GM06990 (cell line): ENCODE data around the gene THAP10.

Experiments used
- DNase-seq: peaks from one replicate; pipeline ENCODE4 v3.0.0-alpha.2; 2011; ENCODE audit not compliant: insufficient read length; ENCODE audit errors: extremely low read depth
- H3K27me3 ChIP-seq: replicated peaks from 2 replicates; pipeline ENCODE4 v1.6.0; 2011; ENCODE audit warnings: low read length; ENCODE audit not compliant: control insufficient read depth, insufficient read depth
- H3K36me3 ChIP-seq: 2 replicates; pipeline ENCODE4 v1.5.1; 2011; ENCODE audit warnings: low read length; ENCODE audit not compliant: control insufficient read depth, insufficient read depth
- H3K4me3 ChIP-seq: replicated peaks from 2 replicates; pipeline ENCODE4 v1.5.1; 2011; ENCODE audit warnings: low read depth, mild to moderate bottlenecking, control low read depth, low read length
- TF ChIP-seq, protein P1 (sequence below): IDR thresholded peaks from 2 replicates; pipeline ENCODE4 v1.5.1; 2011; ENCODE audit warnings: low read length, control low read depth, mild to moderate bottlenecking, inconsistent platforms; ENCODE audit not compliant: insufficient read depth, poor library complexity, severe bottlenecking

The THAP10 gene

DNA sequence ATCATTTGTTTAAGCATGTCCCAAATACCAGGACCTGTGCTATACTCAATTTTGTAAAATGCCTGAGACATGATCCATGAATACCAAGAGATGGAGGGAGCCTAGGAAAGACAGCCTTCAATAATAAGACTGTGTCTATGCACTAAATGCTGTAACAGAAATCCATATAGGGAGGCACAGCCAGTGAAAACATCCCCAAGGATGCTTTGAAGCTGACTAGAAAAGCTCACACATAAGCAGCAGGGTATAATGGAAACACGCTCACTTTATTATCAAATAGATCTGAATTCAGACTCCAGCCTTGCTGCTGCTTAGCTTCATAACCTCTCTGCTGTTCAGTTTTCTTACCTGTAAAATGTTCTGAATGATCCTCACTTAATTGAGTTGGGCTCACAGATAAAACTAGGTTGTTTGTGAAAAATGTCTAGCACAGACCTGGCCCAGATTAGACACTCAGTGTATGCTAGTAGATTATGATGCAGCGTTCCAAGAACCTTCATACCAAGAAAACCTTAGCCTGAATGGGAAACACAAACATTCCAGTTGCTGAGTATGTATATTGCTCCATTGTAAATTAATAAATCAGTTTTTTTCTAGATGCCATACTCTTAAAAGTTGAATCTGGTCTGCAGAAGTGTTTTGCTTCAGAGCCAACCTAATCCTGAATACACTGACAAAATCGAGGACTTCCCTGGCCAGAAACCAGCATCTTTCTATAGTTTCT is 34.5 kb downstream of the THAP10 start:
- no peak overlapping the region for H3K4me3 ChIP-seq
- no peak for DNase-seq
- H3K36me3 ChIP-seq, result no peaks in the 10 kb centered on the region
- H3K27me3 ChIP-seq, result no peaks in the 10 kb centered on the region
- TF ChIP-seq, protein P1, sequence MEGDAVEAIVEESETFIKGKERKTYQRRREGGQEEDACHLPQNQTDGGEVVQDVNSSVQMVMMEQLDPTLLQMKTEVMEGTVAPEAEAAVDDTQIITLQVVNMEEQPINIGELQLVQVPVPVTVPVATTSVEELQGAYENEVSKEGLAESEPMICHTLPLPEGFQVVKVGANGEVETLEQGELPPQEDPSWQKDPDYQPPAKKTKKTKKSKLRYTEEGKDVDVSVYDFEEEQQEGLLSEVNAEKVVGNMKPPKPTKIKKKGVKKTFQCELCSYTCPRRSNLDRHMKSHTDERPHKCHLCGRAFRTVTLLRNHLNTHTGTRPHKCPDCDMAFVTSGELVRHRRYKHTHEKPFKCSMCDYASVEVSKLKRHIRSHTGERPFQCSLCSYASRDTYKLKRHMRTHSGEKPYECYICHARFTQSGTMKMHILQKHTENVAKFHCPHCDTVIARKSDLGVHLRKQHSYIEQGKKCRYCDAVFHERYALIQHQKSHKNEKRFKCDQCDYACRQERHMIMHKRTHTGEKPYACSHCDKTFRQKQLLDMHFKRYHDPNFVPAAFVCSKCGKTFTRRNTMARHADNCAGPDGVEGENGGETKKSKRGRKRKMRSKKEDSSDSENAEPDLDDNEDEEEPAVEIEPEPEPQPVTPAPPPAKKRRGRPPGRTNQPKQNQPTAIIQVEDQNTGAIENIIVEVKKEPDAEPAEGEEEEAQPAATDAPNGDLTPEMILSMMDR, result no peak

DNA sequence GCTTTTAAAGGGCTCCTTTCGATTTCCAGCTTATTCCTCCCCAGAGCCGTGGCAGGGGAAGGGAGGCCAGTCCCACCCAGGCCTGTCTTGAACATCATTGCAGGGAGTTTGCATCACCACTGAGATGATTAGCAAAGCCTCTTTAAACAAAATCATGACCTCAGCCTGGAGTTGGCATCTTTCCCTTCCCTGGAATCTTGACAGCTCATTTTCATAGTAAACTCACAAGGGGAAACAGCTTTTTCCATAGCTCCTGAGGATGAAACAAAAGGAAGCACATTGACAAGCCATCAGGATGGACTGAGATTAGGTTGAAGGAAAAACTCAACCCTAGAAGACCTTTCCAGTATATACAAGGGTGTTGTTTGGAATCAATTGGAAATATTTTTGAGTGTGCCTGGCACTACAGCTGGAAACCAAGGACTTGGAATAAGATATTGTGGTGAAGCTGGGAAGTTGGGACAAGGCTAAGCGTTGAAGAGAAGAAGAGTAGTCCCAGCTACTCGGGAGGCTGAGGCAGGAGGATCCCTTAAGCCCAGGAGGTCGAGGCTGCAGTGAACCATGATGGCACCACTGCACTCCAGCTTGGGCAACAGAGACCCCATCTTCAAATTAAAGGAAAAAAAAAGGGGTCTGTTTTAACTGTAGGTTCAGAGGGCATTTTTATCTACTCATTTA is 35.2 kb downstream of the THAP10 start:
- H3K4me3 ChIP-seq, result no peak overlapping the region
- H3K36me3 ChIP-seq, result no peaks in the 10 kb centered on the region
- H3K27me3 ChIP-seq, result no peaks in the 10 kb centered on the region
- no peak for DNase-seq
- TF ChIP-seq, protein P1, result no peak

DNA sequence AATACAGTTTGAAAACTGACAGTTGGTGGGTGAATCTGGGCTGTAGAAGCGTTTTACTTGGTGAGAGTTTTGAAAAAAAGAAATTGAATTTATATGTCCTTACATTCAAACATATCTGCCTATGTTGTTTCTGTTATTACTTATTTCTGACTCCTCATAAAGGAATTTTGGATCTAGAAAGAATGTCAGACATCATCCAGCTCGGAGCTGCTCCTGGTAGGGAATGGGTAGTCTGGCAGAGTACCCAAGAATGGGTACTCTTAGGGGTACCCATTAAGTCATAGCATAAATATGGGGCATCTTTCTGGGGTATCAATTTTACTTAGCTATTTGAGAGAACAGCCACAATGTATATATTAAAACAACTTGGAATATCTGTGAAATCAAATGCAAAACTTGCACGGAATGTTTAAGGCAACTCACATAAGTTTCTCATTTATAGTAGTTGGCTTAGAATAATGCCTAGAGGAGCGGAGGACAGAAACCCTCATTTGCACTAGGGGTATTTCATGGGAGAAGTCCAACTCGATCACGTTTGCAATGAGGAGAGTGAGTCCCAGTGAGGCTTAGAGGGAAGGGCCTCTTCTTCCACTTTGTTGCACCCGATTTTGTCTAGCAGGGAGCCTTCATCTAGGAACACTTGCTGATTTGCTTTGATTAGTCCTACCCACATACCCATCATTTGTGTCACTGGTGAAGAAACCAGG is 35.9 kb downstream of the THAP10 start:
- Histone ChIP-seq H3K27me3 (no peaks in the 10 kb centered on the region), H3K36me3 (no peaks in the 10 kb centered on the region), H3K4me3 (no peak overlapping the region)
- TF ChIP-seq, protein P1, result no peak
- DNase-seq, result no peak

DNA sequence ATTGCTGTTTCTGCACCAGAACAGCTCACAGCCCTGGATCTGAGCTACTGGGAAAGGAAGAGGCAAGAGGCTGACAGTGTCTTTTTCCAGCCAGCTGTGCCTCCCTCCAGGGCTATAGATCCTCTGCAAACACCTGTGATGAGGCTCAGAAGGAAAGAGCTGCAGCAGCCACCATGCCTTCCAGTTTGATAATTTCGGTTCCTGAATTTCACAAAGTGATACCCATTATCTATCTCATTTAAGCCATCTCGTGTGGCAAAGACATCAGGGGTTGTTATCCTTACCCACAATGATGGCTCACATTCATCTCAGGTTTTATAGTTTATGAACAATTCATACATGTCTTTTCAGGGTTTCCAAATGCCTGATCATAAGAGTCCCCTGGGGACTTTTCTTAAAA is 36.5 kb downstream of the THAP10 start:
- peak; percentile 32 for DNase-seq
- no peak overlapping the region for H3K4me3 ChIP-seq
- no peaks in the 10 kb centered on the region for H3K36me3 ChIP-seq
- H3K27me3 ChIP-seq, result no peaks in the 10 kb centered on the region
- TF ChIP-seq, protein P1, result no peak

DNA sequence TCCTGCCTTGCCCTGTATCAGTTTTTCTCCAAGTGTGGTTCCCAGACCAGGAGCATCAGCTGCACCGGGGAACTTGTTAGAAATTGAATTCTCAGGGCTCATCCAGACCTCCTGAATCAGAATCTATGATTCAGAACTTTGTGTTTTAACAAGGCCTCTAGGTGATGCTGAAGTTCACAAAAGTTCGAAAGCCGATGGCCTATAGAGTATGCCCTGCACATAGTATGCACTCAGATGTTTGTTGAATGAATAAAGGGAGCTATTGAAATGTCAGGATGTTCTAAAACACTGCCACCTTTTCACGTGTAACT is 37.6 kb downstream of the THAP10 start:
- H3K4me3 ChIP-seq, result peak overlapping the region; percentile 60
- no peak for DNase-seq
- no peaks in the 10 kb centered on the region for H3K36me3 ChIP-seq
- H3K27me3 ChIP-seq, result no peaks in the 10 kb centered on the region
- TF ChIP-seq, protein P1, result peak; percentile 7
